SH-SY5Y (cell line): Measurements from ENCODE around the gene GRIA1.

Experiments used
- GATA2 ChIP-seq: IDR thresholded peaks from 2 replicates; pipeline ENCODE4 v1.6.1; 2011; ENCODE audit warnings: mild to moderate bottlenecking, low read depth, low read length
- GATA3 ChIP-seq: IDR thresholded peaks from 2 replicates; pipeline ENCODE4 v1.6.1; 2011; ENCODE audit warnings: low read depth, mild to moderate bottlenecking, low read length, moderate library complexity

- TF ChIP-seq GATA2 = no peak
- no peak for TF ChIP-seq GATA3
Measured at GRCh38 chr5:153555420-153556114, 65.1 kb downstream of the GRIA1 start.
